NB4 (cell line): ENCODE results near the gene GAB2.

Source experiments
- DNase-seq: peaks from one replicate; pipeline ENCODE4 v3.0.0; 2010; ENCODE audit warnings: low read depth
- H3K4me3 ChIP-seq: one replicate; pipeline ENCODE4 v1.5.1; 2011; ENCODE audit warnings: mild to moderate bottlenecking, low read depth, low read length, moderate library complexity
- MYC ChIP-seq: IDR thresholded peaks from 2 replicates; pipeline ENCODE4 v1.6.1; 2011; ENCODE audit warnings: low read depth, low read length
- POLR2A ChIP-seq: IDR thresholded peaks from 2 replicates; pipeline ENCODE4 v1.6.1; 2011; ENCODE audit warnings: mild to moderate bottlenecking; ENCODE audit not compliant: insufficient read length; ENCODE audit errors: extremely low read depth
- TF ChIP-seq, protein P1 (sequence below): IDR thresholded peaks from 2 replicates; pipeline ENCODE4 v1.6.1; 2011; ENCODE audit warnings: low read depth, low read length
- TF ChIP-seq, protein P2 (sequence below): IDR thresholded peaks from one replicate; pipeline ENCODE4 v1.5.1; 2012; ENCODE audit warnings: low read depth, low read length

Gene GAB2

DNA sequence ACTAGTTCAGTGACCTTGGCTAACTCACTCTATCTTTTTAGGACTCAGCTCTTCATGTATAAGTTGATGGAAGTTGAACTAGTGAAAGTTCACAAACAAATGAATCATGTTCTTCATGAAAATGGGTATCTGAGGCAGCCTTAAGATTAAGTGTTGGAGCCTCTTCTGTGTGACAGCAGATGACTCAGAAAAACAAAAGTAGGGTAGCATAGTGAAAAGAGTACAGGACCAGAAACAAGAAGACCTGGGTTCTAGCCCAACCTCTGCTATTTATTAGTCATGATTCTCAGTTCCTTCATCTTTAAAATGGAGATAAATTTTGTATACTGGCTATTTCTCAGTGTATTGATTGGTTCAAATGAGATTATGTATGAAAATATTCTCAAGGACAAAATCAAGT is 168.7 kb downstream of the GAB2 start:
- TF ChIP-seq, protein P1, sequence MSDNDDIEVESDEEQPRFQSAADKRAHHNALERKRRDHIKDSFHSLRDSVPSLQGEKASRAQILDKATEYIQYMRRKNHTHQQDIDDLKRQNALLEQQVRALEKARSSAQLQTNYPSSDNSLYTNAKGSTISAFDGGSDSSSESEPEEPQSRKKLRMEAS: no peak
- TF ChIP-seq, protein P2, sequence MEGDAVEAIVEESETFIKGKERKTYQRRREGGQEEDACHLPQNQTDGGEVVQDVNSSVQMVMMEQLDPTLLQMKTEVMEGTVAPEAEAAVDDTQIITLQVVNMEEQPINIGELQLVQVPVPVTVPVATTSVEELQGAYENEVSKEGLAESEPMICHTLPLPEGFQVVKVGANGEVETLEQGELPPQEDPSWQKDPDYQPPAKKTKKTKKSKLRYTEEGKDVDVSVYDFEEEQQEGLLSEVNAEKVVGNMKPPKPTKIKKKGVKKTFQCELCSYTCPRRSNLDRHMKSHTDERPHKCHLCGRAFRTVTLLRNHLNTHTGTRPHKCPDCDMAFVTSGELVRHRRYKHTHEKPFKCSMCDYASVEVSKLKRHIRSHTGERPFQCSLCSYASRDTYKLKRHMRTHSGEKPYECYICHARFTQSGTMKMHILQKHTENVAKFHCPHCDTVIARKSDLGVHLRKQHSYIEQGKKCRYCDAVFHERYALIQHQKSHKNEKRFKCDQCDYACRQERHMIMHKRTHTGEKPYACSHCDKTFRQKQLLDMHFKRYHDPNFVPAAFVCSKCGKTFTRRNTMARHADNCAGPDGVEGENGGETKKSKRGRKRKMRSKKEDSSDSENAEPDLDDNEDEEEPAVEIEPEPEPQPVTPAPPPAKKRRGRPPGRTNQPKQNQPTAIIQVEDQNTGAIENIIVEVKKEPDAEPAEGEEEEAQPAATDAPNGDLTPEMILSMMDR: no peak
- TF ChIP-seq MYC (no peak), POLR2A (no peak)
- DNase-seq: no peak

DNA sequence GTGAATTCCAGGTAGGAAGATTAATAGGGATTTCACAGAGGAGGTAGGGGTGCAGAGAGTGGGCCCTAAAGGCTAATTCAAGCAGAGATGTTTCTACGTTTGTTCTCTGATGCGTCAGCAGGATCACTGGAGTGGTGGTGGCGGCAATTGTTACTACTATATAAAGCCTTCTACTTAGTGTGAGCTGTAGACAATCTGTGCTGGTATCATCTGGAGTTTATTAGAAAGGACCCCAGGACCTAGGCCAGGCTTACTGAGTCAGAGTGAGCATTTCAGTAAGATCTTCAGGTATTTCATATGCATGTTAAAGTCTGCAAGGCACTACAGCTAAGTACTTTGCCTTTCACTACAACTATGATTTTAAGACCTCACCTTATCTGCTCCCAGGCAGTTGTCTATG is 169.4 kb downstream of the GAB2 start:
- DNase-seq: no peak
- no peak for TF ChIP-seq POLR2A
- TF ChIP-seq MYC: no peak
- TF ChIP-seq, protein P1: no peak
- TF ChIP-seq, protein P2: no peak
- no peak overlapping the region for H3K4me3 ChIP-seq

More for the DNA sequence above, 168.7 kb downstream of the GAB2 start:
- no peak overlapping the region for H3K4me3 ChIP-seq

DNA sequence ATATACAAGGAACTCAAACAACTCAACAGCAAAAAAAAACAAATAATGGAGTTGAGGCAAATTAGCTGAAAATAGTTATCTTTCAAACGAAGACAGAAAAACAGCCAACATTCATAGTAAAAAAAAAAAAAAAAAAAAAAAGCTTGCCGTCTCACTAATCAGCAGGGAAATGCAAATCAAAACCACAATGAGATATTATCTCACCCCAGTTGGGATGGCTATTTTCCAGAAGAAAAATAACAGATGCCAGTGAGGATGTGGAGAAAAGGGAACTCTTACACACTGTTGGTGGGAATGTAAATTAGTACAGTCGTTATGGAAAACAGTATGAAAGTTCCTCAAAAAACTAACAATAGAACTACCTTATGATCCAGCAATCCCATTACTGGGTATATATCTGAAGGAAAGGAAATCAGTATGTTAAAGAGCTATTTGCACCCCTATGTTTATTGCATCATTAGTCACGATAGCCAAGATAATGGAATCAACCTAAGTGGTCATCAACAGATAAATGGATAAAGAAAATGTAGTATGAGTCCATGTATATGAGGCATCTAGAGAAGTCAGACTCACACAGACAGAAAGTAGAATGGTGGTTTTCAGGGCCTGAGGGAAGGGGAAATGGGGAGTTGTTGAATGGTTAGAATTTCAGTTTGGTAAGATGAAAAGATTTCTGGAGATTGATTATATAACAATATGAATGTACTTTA is 172.9 kb downstream of the GAB2 start:
- TF ChIP-seq POLR2A (no peak), MYC (no peak)
- TF ChIP-seq, protein P2: no peak
- TF ChIP-seq, protein P1: no peak
- DNase-seq: no peak
- no peak overlapping the region for H3K4me3 ChIP-seq

DNA sequence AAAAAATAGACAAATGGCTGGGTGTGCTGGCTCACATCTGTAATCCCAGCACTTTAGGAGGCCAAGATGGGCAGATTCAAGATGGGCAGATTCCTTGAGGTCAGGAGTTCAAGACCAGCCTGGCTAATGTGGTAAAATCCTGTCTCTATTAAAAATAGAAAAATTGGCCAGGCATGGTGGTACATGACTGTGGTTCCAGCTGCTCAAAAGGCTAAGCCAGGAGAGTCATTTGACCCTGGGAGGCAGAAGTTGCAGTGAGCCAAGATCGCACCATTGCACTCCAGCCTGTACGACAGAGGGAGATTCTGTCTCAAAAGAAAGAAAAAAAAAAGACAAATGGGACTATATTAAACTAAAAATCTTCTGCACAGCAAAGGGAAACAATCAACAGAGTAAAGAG is 173.5 kb downstream of the GAB2 start:
- TF ChIP-seq, protein P1: no peak
- DNase-seq: no peak

DNA sequence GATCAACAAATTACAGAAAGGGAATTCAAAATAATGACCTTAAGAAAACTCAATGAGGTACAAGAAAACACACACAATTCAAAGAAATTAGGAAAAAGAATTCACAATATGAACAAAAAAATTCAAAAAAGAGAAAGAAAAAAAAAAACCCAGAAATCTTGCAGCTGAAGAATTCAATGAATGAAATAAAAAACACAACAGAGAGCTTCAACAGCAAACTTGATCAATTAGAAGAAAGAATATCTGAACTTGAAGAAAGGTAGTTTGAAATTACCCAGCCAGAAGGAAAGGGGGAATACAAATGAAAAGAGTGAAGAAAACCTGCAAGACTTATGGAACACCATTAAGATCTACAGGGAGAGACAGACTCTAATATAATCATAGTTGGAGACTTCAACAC is 176.1 kb downstream of the GAB2 start:
- no peak overlapping the region for H3K4me3 ChIP-seq
- TF ChIP-seq POLR2A (no peak), MYC (no peak)
- TF ChIP-seq, protein P2: no peak
- TF ChIP-seq, protein P1: no peak
- DNase-seq: no peak

More for the DNA sequence above, 173.5 kb downstream of the GAB2 start:
- H3K4me3 ChIP-seq: no peak overlapping the region

DNA sequence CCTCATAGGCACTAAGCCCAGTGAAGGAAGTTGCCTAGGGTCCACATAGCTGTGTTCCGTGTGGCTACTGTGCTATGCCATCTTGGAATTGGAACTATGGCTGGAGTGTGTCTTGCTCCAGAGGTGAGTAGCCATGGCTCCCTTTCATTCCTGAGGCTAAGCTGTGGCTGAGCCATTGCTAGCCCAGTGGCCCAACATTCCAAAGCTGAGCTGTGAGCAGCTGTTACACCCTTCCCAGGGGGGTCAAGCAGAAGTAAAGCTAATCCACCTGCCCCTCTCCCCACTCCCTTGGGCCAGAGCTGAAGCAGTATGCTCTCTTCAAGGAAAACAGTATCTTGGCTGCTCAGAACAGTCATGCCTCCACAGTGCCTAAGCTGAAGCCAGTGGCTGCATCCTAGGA is 177.8 kb downstream of the GAB2 start:
- DNase-seq: no peak
- TF ChIP-seq MYC (no peak), POLR2A (no peak)
- TF ChIP-seq, protein P1: no peak
- TF ChIP-seq, protein P2: no peak
- H3K4me3 ChIP-seq: no peak overlapping the region
